Measurements from ENCODE around the gene RNF225.

Gene RNF225

DNA sequence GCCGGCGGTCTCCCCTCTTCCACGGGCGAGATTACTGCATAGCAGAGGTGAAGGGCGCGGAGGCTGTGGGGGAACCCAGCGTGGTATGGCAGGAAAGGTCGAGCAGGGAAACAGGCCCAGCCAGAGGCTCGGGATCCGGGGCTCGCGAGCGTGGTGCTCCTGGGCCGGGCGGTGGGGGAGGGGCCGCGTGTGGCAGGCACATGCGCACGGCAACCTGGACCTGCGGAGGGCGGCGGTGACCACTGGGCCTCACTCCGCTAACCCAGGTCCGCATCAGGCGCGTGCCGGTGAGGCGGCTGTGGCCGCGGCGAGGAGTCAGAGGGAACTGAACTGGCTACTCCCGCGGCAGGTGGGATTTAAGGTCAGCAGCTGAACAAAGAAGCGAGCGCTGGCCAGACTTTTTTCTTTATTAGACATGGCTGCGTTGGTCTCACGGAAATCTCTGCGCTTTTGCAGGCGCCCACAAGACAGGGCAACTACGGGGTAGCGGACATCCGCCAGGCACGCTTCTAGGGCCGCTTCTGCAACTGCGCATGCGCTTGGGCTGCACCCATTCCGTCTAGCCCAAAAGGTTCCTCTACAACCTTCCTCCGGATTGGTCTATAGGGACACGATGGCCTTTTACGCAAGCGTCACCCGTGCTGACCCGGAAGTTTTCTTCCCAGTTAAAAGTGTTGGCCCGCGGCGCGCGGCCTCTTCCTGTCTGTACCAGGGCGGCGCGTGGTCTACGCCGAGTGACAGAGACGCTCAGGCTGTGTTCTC is 8.7 kb upstream of the RNF225 start, which contains the start of gene RPS5:
TSS of gene RPS5 (plus strand) at position 694 of the 762 bp plus-strand sequence. CDS start 869 bp downstream, outside the sequence.
- H3K4me2 ChIP-seq (ENCODE audit: low read length): peak within 1 kb of the TSS; percentile 96
- H3K79me2 ChIP-seq (ENCODE audit: insufficient read depth, low read length): peaks cover 21% of the 10 kb centered on the region
- no peaks in the 10 kb centered on the region for H3K27me3 ChIP-seq (ENCODE audit: insufficient read depth, low read length)
- no peaks in the 10 kb centered on the region for H3K9me3 ChIP-seq (ENCODE audit: low read length)
- H3K9ac ChIP-seq (ENCODE audit: low read length): peak within 1 kb of the TSS; percentile 97
- peak within 1 kb of the TSS; percentile 88 for H3K27ac ChIP-seq (ENCODE audit: low read depth, low read length, poor library complexity, severe bottlenecking)
- H3K36me3 ChIP-seq (ENCODE audit: insufficient read depth, low read length): peaks cover 42% of the 10 kb centered on the region
- H3K4me3 ChIP-seq (ENCODE audit: low read depth, low read length, poor library complexity, severe bottlenecking): peak within 1 kb of the TSS; percentile 98
- H4K20me1 ChIP-seq (ENCODE audit: insufficient read depth, low read length): no peaks in the 10 kb centered on the region
- peaks cover 49% of the 10 kb centered on the region for H3K4me1 ChIP-seq (ENCODE audit: insufficient read depth, low read length, severe bottlenecking)
- H3F3A ChIP-seq (ENCODE audit: insufficient read depth, low read length): 0 out of 2 replicates have a peak, but pooled peaks cover 4% of the 10 kb centered on the region
- H3K9me2 ChIP-seq (ENCODE audit: low read depth, low read length): no peaks in the 10 kb centered on the region
- no peak within 1 kb of the TSS for H2AFZ ChIP-seq (ENCODE audit: low read length)
- TF ChIP-seq CTCF (IDR thresholded peaks at IDR 0.05; ENCODE audit: low read length) (no peak), EZH2 (IDR thresholded peaks at IDR 0.05; ENCODE audit: borderline replicate concordance, low read length) (no peak)

DNA sequence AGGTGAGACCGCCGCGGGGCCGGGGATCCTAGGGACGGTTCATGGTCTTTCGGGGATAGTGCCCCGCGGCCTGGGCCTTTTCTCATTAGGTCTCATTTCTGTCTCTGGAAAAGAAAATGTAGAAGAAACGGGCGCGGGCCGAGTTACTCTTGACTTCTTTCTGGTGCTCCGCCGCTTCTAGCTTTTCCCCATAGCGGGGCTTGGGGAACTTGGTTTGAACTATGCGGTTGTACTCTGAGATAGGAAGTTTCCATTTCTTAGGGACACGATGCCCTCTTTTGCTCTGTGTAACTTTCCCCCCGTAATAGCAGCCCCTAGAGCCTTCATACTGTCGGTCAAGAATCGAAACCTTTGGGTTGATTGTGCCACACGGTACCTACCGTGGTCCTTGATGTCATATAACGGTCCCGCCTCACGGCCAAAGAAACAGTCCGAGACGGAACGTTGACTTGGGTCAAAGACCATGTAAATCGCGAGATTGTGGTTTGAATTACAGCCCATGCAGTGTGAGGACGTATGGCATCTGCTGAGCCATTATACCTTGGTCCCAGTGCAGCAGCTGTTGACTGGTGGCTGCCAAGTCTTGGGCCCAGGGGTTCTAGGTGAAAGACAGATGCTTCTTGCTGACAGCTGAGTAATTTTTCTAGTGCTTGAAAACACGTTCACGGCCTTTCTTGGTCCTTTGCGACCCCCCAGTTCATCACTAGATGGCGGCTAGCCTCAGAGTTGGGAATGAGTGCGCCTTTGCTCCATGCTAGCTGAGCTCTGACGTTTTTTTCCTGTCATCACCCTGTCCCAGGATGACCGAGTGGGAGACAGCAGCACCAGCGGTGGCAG is 7.9 kb upstream of the RNF225 start:
- Histone ChIP-seq H3K9me2 (ENCODE audit: low read depth, low read length) (no peaks in the 10 kb centered on the region), H2AFZ (ENCODE audit: low read length) (no peak overlapping the region), H3K27me3 (ENCODE audit: insufficient read depth, low read length) (no peaks in the 10 kb centered on the region), H3K4me1 (ENCODE audit: insufficient read depth, low read length, severe bottlenecking) (peaks cover 41% of the 10 kb centered on the region), H3K4me3 (ENCODE audit: low read depth, low read length, poor library complexity, severe bottlenecking) (peak overlapping the region; percentile 98), H3K4me2 (ENCODE audit: low read length) (peak overlapping the region; percentile 96), H4K20me1 (ENCODE audit: insufficient read depth, low read length) (no peaks in the 10 kb centered on the region), H3K27ac (ENCODE audit: low read depth, low read length, poor library complexity, severe bottlenecking) (peak overlapping the region; percentile 44), H3K9ac (ENCODE audit: low read length) (peak overlapping the region; percentile 97), H3F3A (ENCODE audit: insufficient read depth, low read length) (0 out of 2 replicates have a peak, but pooled peaks cover 4% of the 10 kb centered on the region), H3K79me2 (ENCODE audit: insufficient read depth, low read length) (peaks cover 21% of the 10 kb centered on the region), H3K9me3 (ENCODE audit: low read length) (no peaks in the 10 kb centered on the region), H3K36me3 (ENCODE audit: insufficient read depth, low read length) (peaks cover 50% of the 10 kb centered on the region)
- TF ChIP-seq EZH2 (IDR thresholded peaks at IDR 0.05; ENCODE audit: borderline replicate concordance, low read length) (no peak), CTCF (IDR thresholded peaks at IDR 0.05; ENCODE audit: low read length) (peak; percentile 37; the same call in 1 of the 2 replicates)

- peak overlapping the region; percentile 44 for H3K27ac ChIP-seq (ENCODE audit: low read depth, low read length, poor library complexity, severe bottlenecking)
- no peaks in the 10 kb centered on the region for H4K20me1 ChIP-seq (ENCODE audit: insufficient read depth, low read length)
- 0 out of 2 replicates have a peak, but pooled peaks cover 4% of the 10 kb centered on the region for H3F3A ChIP-seq (ENCODE audit: insufficient read depth, low read length)
- peak overlapping the region; percentile 97 for H3K9ac ChIP-seq (ENCODE audit: low read length)
- no peak overlapping the region for H2AFZ ChIP-seq (ENCODE audit: low read length)
- H3K4me1 ChIP-seq (ENCODE audit: insufficient read depth, low read length, severe bottlenecking): peaks cover 37% of the 10 kb centered on the region
- H3K4me2 ChIP-seq (ENCODE audit: low read length): peak overlapping the region; percentile 96
- H3K9me3 ChIP-seq (ENCODE audit: low read length): no peaks in the 10 kb centered on the region
- peak overlapping the region; percentile 98 for H3K4me3 ChIP-seq (ENCODE audit: low read depth, low read length, poor library complexity, severe bottlenecking)
- peaks cover 21% of the 10 kb centered on the region for H3K79me2 ChIP-seq (ENCODE audit: insufficient read depth, low read length)
- no peaks in the 10 kb centered on the region for H3K27me3 ChIP-seq (ENCODE audit: insufficient read depth, low read length)
- H3K9me2 ChIP-seq (ENCODE audit: low read depth, low read length): no peaks in the 10 kb centered on the region
- H3K36me3 ChIP-seq (ENCODE audit: insufficient read depth, low read length): peaks cover 56% of the 10 kb centered on the region
- TF ChIP-seq CTCF (IDR thresholded peaks at IDR 0.05; ENCODE audit: low read length) (no peak; the same call in 1 of the 2 replicates), EZH2 (IDR thresholded peaks at IDR 0.05; ENCODE audit: borderline replicate concordance, low read length) (no peak)
These were observed 7.3 kb upstream of the RNF225 start for GRCh38 chr19:58388175-58388526.
